B cell (primary cell): ENCODE results near the gene HIC1.

Experiments used
- CTCF ChIP-seq: fragments of 200-600 bp; IDR thresholded peaks from one replicate; pipeline ENCODE4 v1.8.0; 2022; ENCODE audit warnings: antibody characterized with exemption, mild to moderate bottlenecking
- EZH2 ChIP-seq: IDR thresholded peaks from 2 replicates; pipeline ENCODE4 v1.6.1; 2012; ENCODE audit warnings: borderline replicate concordance, low read depth, mild to moderate bottlenecking, moderate library complexity, low read length; ENCODE audit not compliant: insufficient read depth, poor library complexity, severe bottlenecking

- TF ChIP-seq CTCF, result no peak
- TF ChIP-seq EZH2, result no peak
Observed at GRCh38 chr17:2084766-2085647, 30.1 kb downstream of the HIC1 start.
